VCaP (cell line): Measurements from ENCODE around the gene MCCD1.
A peak's percentile ranks its signal among the peaks of the same experiment; 100 is the strongest.
"Not testable (repeated sequence)": the region's sequence is repeated elsewhere in the genome, so short reads cannot be mapped to it uniquely, and the experiment has no call there.

ENCODE experiments used
- H3K27ac ChIP-seq: fragments of 450-650 bp; 2 replicates; pipeline ENCODE4 v1.5.1; 2017
- TF ChIP-seq, protein P1 (sequence below): fragments of 450-650 bp; conservative IDR thresholded peaks from 2 replicates; pipeline ENCODE4 v1.5.1; 2017; ENCODE audit warnings: mild to moderate bottlenecking, moderate library complexity

MCCD1 gene

DNA sequence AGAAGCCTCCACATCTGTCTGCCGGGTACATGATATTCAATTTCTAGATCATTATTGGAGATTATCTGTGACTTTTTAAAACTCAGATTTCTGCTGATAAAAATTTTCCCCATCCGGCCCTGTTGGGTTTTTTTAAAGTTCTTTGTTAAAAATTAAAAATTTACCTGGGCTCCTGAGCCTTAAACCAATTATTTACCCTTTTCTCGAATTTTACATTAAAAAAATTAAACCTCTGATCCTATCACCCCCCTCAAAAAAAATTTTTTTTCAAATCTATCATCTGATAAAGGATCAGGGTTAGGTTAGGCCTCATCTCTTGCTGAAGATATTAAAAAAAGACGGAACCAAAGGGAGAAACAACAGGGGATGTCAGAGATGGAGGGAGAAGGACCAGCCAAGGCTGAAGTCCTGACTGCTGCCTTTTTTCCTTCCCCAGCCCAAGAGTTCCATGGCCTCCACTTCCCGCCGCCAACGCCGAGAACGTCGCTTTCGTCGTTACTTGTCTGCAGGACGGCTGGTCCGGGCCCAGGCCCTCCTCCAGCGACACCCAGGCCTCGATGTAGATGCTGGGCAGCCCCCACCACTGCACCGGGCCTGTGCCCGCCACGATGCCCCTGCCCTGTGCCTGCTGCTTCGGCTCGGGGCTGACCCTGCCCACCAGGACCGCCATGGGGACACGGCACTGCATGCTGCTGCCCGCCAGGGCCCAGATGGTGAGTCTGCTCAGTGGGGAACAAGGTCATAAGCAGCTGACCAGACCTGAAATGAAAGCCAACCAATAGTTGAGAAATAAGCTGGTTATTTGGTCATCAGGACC lies 19.2 kb downstream of the MCCD1 start:
- TF ChIP-seq, protein P1, sequence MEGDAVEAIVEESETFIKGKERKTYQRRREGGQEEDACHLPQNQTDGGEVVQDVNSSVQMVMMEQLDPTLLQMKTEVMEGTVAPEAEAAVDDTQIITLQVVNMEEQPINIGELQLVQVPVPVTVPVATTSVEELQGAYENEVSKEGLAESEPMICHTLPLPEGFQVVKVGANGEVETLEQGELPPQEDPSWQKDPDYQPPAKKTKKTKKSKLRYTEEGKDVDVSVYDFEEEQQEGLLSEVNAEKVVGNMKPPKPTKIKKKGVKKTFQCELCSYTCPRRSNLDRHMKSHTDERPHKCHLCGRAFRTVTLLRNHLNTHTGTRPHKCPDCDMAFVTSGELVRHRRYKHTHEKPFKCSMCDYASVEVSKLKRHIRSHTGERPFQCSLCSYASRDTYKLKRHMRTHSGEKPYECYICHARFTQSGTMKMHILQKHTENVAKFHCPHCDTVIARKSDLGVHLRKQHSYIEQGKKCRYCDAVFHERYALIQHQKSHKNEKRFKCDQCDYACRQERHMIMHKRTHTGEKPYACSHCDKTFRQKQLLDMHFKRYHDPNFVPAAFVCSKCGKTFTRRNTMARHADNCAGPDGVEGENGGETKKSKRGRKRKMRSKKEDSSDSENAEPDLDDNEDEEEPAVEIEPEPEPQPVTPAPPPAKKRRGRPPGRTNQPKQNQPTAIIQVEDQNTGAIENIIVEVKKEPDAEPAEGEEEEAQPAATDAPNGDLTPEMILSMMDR: no peak
- H3K27ac ChIP-seq: peak overlapping the region; percentile 82

DNA sequence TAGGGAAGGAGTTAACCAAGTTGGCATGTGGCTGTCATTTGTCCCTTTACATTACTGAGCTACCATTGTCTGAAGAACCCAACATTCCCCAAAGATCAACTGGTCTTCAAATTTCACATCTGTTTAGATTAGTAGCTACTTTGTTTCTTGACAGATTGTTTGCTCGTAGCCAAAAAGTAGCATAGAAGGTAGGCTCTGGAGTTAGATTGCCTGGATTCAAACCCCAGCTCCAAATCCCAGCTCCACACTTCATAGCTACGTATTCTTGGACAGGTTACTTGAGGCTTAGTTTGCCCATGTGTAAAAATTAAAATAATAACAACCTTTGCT lies 19.7 kb downstream of the MCCD1 start:
- peak overlapping the region; percentile 82 for H3K27ac ChIP-seq
- TF ChIP-seq, protein P1: no peak

DNA sequence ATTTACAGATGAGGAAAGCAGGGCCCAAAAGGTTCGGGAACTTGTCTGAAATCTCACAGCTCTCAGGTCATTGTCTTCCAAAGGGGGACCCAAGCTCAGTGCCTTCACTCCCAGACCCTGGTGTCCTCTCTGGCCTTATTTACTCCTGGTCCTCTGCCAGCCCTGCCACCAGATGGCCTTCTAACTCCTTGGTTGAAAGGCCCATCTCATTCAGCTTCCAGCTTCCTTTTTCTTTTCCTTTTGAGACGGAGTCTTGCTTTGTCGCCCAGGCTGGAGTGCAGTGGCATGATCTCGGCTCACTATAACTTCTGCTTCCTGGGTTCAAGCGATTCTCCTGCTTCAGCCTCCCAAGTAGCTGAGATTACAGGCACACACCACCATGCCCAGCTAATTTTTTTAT lies 22.6 kb downstream of the MCCD1 start:
- H3K27ac ChIP-seq: not testable (repeated sequence)
- TF ChIP-seq, protein P1: peak; percentile 46

GRCh38 chr6:31556307-31556706 lies 27.5 kb downstream of the MCCD1 start:
- TF ChIP-seq, protein P1: no peak
- H3K27ac ChIP-seq: no peak overlapping the region

DNA sequence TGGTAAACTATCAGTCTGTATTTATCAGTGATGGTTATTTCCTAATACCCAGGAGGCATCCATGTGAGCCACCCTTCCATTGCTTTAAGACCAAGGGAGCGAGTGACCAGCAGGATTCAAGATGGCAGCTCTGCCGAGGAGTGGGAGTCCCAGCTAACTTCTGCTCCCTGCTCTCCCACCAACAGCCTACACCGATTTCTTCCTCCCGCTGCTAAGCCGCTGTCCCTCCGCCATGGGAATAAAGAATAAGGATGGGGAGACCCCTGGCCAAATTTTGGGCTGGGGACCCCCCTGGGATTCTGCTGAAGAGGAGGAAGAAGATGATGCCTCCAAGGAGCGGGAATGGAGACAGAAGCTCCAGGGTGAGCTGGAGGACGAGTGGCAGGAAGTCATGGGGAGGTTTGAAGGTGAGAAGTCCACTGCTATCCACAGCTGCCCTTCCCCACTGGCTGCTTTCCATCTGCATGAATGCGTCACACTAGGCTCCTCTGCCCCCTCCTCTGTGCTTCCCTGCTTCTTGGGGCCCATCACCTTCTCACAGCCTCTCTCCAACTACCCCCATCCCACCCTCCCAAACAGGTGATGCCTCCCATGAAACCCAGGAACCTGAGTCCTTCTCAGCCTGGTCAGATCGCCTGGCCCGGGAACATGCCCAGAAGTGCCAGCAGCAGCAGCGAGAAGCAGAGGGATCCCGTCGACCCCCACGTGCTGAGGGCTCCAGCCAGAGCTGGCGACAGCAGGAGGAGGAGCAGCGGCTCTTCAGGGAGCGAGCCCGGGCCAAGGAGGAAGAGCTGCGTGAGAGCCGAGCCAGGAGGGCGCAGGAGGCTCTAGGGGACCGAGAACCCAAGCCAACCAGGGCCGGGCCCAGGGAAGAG lies 28.9 kb downstream of the MCCD1 start:
- H3K27ac ChIP-seq: no peak overlapping the region
- TF ChIP-seq, protein P1: no peak

- TF ChIP-seq, protein P1: no peak
- no peak overlapping the region for H3K27ac ChIP-seq
Observed at GRCh38 chr6:31558318-31558625, 29.5 kb downstream of the MCCD1 start.

DNA sequence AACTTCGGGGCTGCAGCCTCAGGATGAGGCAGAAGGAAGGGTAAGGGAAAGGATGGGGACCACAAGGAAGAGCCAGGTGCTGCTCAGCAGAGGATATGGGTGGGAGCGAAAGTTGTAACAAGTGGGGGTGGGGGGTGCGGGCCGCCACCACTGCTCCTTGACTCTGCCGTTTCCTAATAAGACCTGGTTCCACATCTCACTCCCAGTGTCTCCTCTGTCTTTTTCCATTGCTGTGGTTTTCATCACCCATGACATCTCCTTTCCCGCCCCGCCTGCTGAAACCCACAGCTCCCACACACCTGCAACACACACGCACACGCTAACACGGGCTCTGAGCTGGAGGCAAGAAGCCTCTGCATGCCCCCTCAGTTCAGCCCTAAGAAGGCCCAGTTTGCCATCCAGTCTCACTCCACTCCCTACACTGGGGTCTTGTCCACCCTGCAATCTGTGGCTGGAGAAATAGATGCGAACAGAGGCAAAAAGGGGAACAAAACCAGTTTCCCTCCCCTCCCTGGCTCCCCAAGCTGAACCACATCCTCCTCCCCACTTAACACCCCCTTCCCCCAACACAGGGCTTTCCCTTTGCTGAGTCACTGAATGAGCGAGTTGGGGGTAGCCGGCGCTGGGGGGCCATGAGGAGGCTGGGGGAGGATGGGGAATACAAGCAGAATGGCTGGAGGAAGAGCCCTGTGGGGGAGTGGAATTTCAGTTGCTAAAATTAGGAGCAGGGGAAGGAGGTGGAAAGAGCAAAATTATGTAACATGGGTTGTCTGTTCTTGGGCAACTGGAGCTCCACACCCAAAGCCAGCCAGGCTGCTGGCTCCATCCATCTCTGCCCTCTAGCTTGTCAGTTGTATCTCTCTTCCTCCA lies 30.1 kb downstream of the MCCD1 start:
- TF ChIP-seq, protein P1: no peak
- H3K27ac ChIP-seq: no peak overlapping the region
